Dendritic cell treated with granulocyte-macrophage colony-stimulating factor and Interleukin-4, amounts not matched to agents 40 ng/mL and 50 ng/mL, for 4 days (primary cell): ENCODE data around the gene TNFRSF13B.
"Not testable (repeated sequence)": the region's sequence is repeated elsewhere in the genome, so short reads cannot be mapped to it uniquely, and the experiment has no call there.

Experiments
- H3K27ac Mint-ChIP-seq: one replicate; pipeline ENCODE4 v1.8.0; 2022; ENCODE audit warnings: mild to moderate bottlenecking, mixed read lengths
- H3K27me3 Mint-ChIP-seq: one replicate; pipeline ENCODE4 v1.8.0; 2022; ENCODE audit warnings: mild to moderate bottlenecking, mixed read lengths
- H3K36me3 Mint-ChIP-seq: one replicate; pipeline ENCODE4 v1.8.0; 2022; ENCODE audit warnings: low read depth, mixed read lengths
- H3K4me1 Mint-ChIP-seq: one replicate; pipeline ENCODE4 v1.8.0; 2022; ENCODE audit warnings: low read depth, mixed read lengths
- H3K4me3 Mint-ChIP-seq: one replicate; pipeline ENCODE4 v1.8.0; 2022; ENCODE audit warnings: mild to moderate bottlenecking, moderate library complexity, mixed read lengths
- H3K9me3 Mint-ChIP-seq: one replicate; pipeline ENCODE4 v1.8.0; 2022; ENCODE audit warnings: mixed read lengths
- intact Hi-C: fragments of 100-400 bp; cut with micrococcal nuclease; formaldehyde crosslinking; loops from one replicate; pipeline ENCODE4 v1.15.0; 2022

The TNFRSF13B gene

GRCh38 chr17:16929035-16929680 is 42.8 kb downstream of the TNFRSF13B start:
- Mint-ChIP-seq H3K4me1 (peaks cover 15% of the 10 kb centered on the region), H3K4me3 (no peak overlapping the region), H3K9me3 (no peaks in the 10 kb centered on the region), H3K27me3 (peaks cover 3% of the 10 kb centered on the region), H3K36me3 (no peaks in the 10 kb centered on the region), H3K27ac (peak overlapping the region; percentile 50)
- intact Hi-C loops: no loop called here

GRCh38 chr17:16928406-16929034 is 43.4 kb downstream of the TNFRSF13B start:
- intact Hi-C loops: no loop called here
- H3K9me3 Mint-ChIP-seq: no peaks in the 10 kb centered on the region
- peaks cover 3% of the 10 kb centered on the region for H3K27me3 Mint-ChIP-seq
- H3K27ac Mint-ChIP-seq: peak overlapping the region; percentile 50
- H3K36me3 Mint-ChIP-seq: no peaks in the 10 kb centered on the region
- no peak overlapping the region for H3K4me3 Mint-ChIP-seq
- peaks cover 15% of the 10 kb centered on the region for H3K4me1 Mint-ChIP-seq

- intact Hi-C loops: no loop called here
- H3K4me1 Mint-ChIP-seq: peaks cover 15% of the 10 kb centered on the region
- peaks cover 2% of the 10 kb centered on the region for H3K27me3 Mint-ChIP-seq
- no peak overlapping the region for H3K4me3 Mint-ChIP-seq
- H3K27ac Mint-ChIP-seq: peak overlapping the region; percentile 59
- H3K36me3 Mint-ChIP-seq: no peaks in the 10 kb centered on the region
- H3K9me3 Mint-ChIP-seq: no peaks in the 10 kb centered on the region
Measured at GRCh38 chr17:16927641-16928321, 44.1 kb downstream of the TNFRSF13B start.

GRCh38 chr17:16926571-16927451 is 45.1 kb downstream of the TNFRSF13B start:
- Mint-ChIP-seq H3K27me3 (peaks cover 2% of the 10 kb centered on the region), H3K4me3 (no peak overlapping the region), H3K9me3 (no peaks in the 10 kb centered on the region), H3K36me3 (no peaks in the 10 kb centered on the region), H3K27ac (peak overlapping the region; percentile 59), H3K4me1 (peaks cover 15% of the 10 kb centered on the region)
- intact Hi-C loops: no loop called here

- Mint-ChIP-seq H3K4me1 (peaks cover 15% of the 10 kb centered on the region), H3K36me3 (no peaks in the 10 kb centered on the region), H3K4me3 (no peak overlapping the region), H3K27me3 (peaks cover 2% of the 10 kb centered on the region), H3K27ac (peak overlapping the region; percentile 59), H3K9me3 (no peaks in the 10 kb centered on the region)
- intact Hi-C loops: no loop called here
Measured at GRCh38 chr17:16926061-16926511, 45.8 kb downstream of the TNFRSF13B start.

GRCh38 chr17:16925461-16926060 is 46.4 kb downstream of the TNFRSF13B start:
- no peaks in the 10 kb centered on the region for H3K27me3 Mint-ChIP-seq
- no peaks in the 10 kb centered on the region for H3K36me3 Mint-ChIP-seq
- H3K9me3 Mint-ChIP-seq: no peaks in the 10 kb centered on the region
- H3K4me1 Mint-ChIP-seq: peaks cover 15% of the 10 kb centered on the region
- H3K4me3 Mint-ChIP-seq: no peak overlapping the region
- intact Hi-C loops: no loop called here
- no peak overlapping the region for H3K27ac Mint-ChIP-seq

- Mint-ChIP-seq H3K9me3 (no peaks in the 10 kb centered on the region), H3K36me3 (no peaks in the 10 kb centered on the region), H3K4me1 (peaks cover 15% of the 10 kb centered on the region), H3K27ac (no peak overlapping the region), H3K4me3 (no peak overlapping the region), H3K27me3 (no peaks in the 10 kb centered on the region)
- intact Hi-C loops: no loop called here
Measured at GRCh38 chr17:16924696-16925440, 47.0 kb downstream of the TNFRSF13B start.

GRCh38 chr17:16923904-16924695 is 47.8 kb downstream of the TNFRSF13B start:
- intact Hi-C loops: loop anchor here (2.0 kb wide), 1 partner anchor 67 kb away; no protein-coding TSS in a partner anchor
- Mint-ChIP-seq H3K4me3 (no peak overlapping the region), H3K27ac (no peak overlapping the region), H3K9me3 (no peaks in the 10 kb centered on the region), H3K36me3 (no peaks in the 10 kb centered on the region), H3K27me3 (no peaks in the 10 kb centered on the region), H3K4me1 (peaks cover 9% of the 10 kb centered on the region)

- H3K36me3 Mint-ChIP-seq: no peaks in the 10 kb centered on the region
- peaks cover 1% of the 10 kb centered on the region for H3K4me1 Mint-ChIP-seq
- H3K27ac Mint-ChIP-seq: peak overlapping the region; percentile 28
- intact Hi-C loops: loop anchor here (2.0 kb wide), 1 partner anchor 68 kb away; no protein-coding TSS in a partner anchor
- H3K27me3 Mint-ChIP-seq: no peaks in the 10 kb centered on the region
- no peak overlapping the region for H3K4me3 Mint-ChIP-seq
- H3K9me3 Mint-ChIP-seq: no peaks in the 10 kb centered on the region
Measured at GRCh38 chr17:16923097-16923903, 48.6 kb downstream of the TNFRSF13B start.

- no peaks in the 10 kb centered on the region for H3K36me3 Mint-ChIP-seq
Measured at GRCh38 chr17:16922386-16923096, 49.4 kb downstream of the TNFRSF13B start.

GRCh38 chr17:16921451-16921850 is 50.5 kb downstream of the TNFRSF13B start:
- intact Hi-C loops, H3K4me3 Mint-ChIP-seq: not testable (repeated sequence)

More at GRCh38 chr17:16922386-16923096, 49.4 kb downstream of the TNFRSF13B start:
- Mint-ChIP-seq H3K4me1 (no peaks in the 10 kb centered on the region), H3K27me3 (no peaks in the 10 kb centered on the region), H3K4me3 (no peak overlapping the region), H3K27ac (no peak overlapping the region), H3K9me3 (no peaks in the 10 kb centered on the region)
- intact Hi-C loops: loop anchor here (2.0 kb wide), 1 partner anchor 68 kb away; no protein-coding TSS in a partner anchor

More at GRCh38 chr17:16921451-16921850, 50.5 kb downstream of the TNFRSF13B start:
- H3K4me1 Mint-ChIP-seq, H3K27me3 Mint-ChIP-seq, H3K27ac Mint-ChIP-seq, H3K9me3 Mint-ChIP-seq, H3K36me3 Mint-ChIP-seq: not testable (repeated sequence)
